SK-N-SH (cell line): ENCODE measurements around the gene EXD2. TPM values are rescaled to one million over a fixed set of nuclear protein-coding genes. Genes with fewer than 3 reads are reported as not detected.
A peak's percentile ranks its signal among the peaks of the same experiment; 100 is the strongest.

Experiments used
- CTCF ChIA-PET: fragments of 300-600, 350-600 bp; formaldehyde crosslinking; extraction: SDS; loops from one replicate; lab custom pipeline; 2021; lab: Yijun Ruan, JAX
- POLR2A ChIA-PET: fragments of 350-600 bp; sonication (Branson Sonifier 250); formaldehyde crosslinking; extraction: SDS; loops from one replicate; lab custom pipeline; 2020; ENCODE audit warnings: antibody characterized with exemption, inconsistent platforms; lab: Yijun Ruan, JAX
- DNase-seq: peaks from one replicate; pipeline ENCODE4 v3.0.0; 2012
- H2AFZ ChIP-seq: fragments of 200-600 bp; sonication (generic); 2 replicates; pipeline ENCODE4 v1.8.1; 2016; ENCODE audit warnings: antibody characterized with exemption, mild to moderate bottlenecking, low read depth
- H3F3A ChIP-seq: fragments of 200-600 bp; sonication (generic); replicated peaks from 2 replicates; pipeline ENCODE3; 2016; ENCODE audit warnings: antibody characterized with exemption, mild to moderate bottlenecking; ENCODE audit not compliant: insufficient read depth
- H3K27ac ChIP-seq, 2 experiments: fragments of 200-500 bp in 1 of 2; fragments of 200-600 bp in 1 of 2; sonication (Bioruptor generic) in 1 of 2; sonication (generic), shearing (Covaris generic) in 1 of 2; 2 replicates each; pipeline versions ENCODE4 v1.5.1 to v1.6.1; 2014 to 2016; ENCODE audit warnings: low read depth in 2 of 2, inconsistent platforms in 1 of 2, low read length in 1 of 2, mild to moderate bottlenecking in 1 of 2, mixed read lengths in 1 of 2
- H3K27me3 ChIP-seq: fragments of 200-600 bp; sonication (generic), shearing (Covaris generic); 2 replicates; pipeline ENCODE4 v1.6.1; 2016; ENCODE audit warnings: mixed run types; ENCODE audit not compliant: insufficient read depth
- H3K36me3 ChIP-seq, 2 experiments: fragments of 200-500 bp in 1 of 2; fragments of 200-600 bp in 1 of 2; sonication (Bioruptor generic) in 1 of 2; sonication (generic) in 1 of 2; replicated peaks in 1 of 2; 2 replicates each; pipeline versions ENCODE3 to v1.5.1; 2014 to 2016; ENCODE audit warnings: low read length in 1 of 2, mild to moderate bottlenecking in 1 of 2; ENCODE audit not compliant: insufficient read depth in 2 of 2, control insufficient read depth in 1 of 2
- H3K4me1 ChIP-seq, 2 experiments: fragments of 200-500 bp in 1 of 2; fragments of 200-600 bp in 1 of 2; sonication (Bioruptor generic) in 1 of 2; sonication (generic), shearing (Covaris generic) in 1 of 2; 2 replicates each; pipeline versions ENCODE4 v1.5.1 to v1.6.1; 2014 to 2016; ENCODE audit warnings: low read depth in 1 of 2, low read length in 1 of 2, mixed run types in 1 of 2; ENCODE audit not compliant: insufficient read depth in 2 of 2, control insufficient read depth in 1 of 2
- H3K4me2 ChIP-seq: fragments of 200-600 bp; sonication (generic), shearing (Covaris generic); 2 replicates; pipeline ENCODE4 v1.6.1; 2017; ENCODE audit warnings: mixed run types
- H3K4me3 ChIP-seq, 2 experiments: fragments of 200-500 bp in 1 of 2; fragments of 200-600 bp in 1 of 2; sonication (Bioruptor generic) in 1 of 2; sonication (generic), shearing (Covaris generic) in 1 of 2; 2 replicates each; pipeline versions ENCODE4 v1.5.1 to v1.8.1; 2014 to 2016; ENCODE audit warnings: low read depth in 2 of 2, inconsistent platforms in 1 of 2, low read length in 1 of 2, mild to moderate bottlenecking in 1 of 2, mixed read lengths in 1 of 2, moderate library complexity in 1 of 2
- H3K79me2 ChIP-seq: fragments of 200-600 bp; sonication (generic); 2 replicates; pipeline ENCODE4 v1.8.1; 2017; ENCODE audit warnings: mild to moderate bottlenecking; ENCODE audit not compliant: insufficient read depth
- H3K9ac ChIP-seq: fragments of 200-600 bp; sonication (generic); 2 replicates; pipeline ENCODE4 v1.6.1; 2017; ENCODE audit warnings: mixed run types
- H3K9me2 ChIP-seq: fragments of 200-600 bp; sonication (generic); 2 replicates; pipeline ENCODE4 v1.6.1; 2017; ENCODE audit warnings: mixed run types
- H3K9me3 ChIP-seq: fragments of 200-600 bp; sonication (generic); 2 replicates; pipeline ENCODE4 v1.6.1; 2017; ENCODE audit warnings: mixed run types, mild to moderate bottlenecking, moderate library complexity
- H4K20me1 ChIP-seq: fragments of 200-600 bp; sonication (generic); 2 replicates; pipeline ENCODE4 v1.6.1; 2017; ENCODE audit warnings: mild to moderate bottlenecking, mixed run types; ENCODE audit not compliant: insufficient read depth
- CHD2 ChIP-seq: fragments of 150-350 bp; IDR thresholded peaks from 2 replicates; pipeline ENCODE4 v1.6.1; 2018; ENCODE audit warnings: low read length; ENCODE audit not compliant: partially characterized antibody
- ELF1 ChIP-seq: IDR thresholded peaks from 2 replicates; pipeline ENCODE4 v1.4.0; 2012
- EZH2phosphoT487 ChIP-seq: fragments of 200-600 bp; sonication (generic); IDR thresholded peaks from 2 replicates; pipeline ENCODE4 v1.6.1; 2017; ENCODE audit warnings: low read depth, mixed run types, mild to moderate bottlenecking, antibody characterized with exemption, moderate library complexity, borderline replicate concordance
- FOSL2 ChIP-seq: IDR thresholded peaks from 2 replicates; pipeline ENCODE4 v1.4.0; 2012; ENCODE audit warnings: low read depth, mild to moderate bottlenecking, moderate library complexity, borderline replicate concordance
- FOXJ3 ChIP-seq: sonication (generic); formaldehyde crosslinking; IDR thresholded peaks from 2 replicates; pipeline ENCODE4 v1.5.1; 2020; ENCODE audit warnings: mild to moderate bottlenecking, missing genetic modification reagents
- JUND ChIP-seq: IDR thresholded peaks from 2 replicates; pipeline ENCODE4 v1.4.0; 2012
- MEF2A ChIP-seq: IDR thresholded peaks from 2 replicates; pipeline ENCODE4 v1.4.0; 2012; ENCODE audit warnings: low read depth, borderline replicate concordance
- MXI1 ChIP-seq: IDR thresholded peaks from 2 replicates; pipeline ENCODE4 v1.6.1; 2012; ENCODE audit warnings: mild to moderate bottlenecking, low read depth, low read length, improper control_type of control experiment
- NFIC ChIP-seq: IDR thresholded peaks from 2 replicates; pipeline ENCODE4 v1.4.0; 2012; ENCODE audit warnings: borderline replicate concordance
- NRF1 ChIP-seq: IDR thresholded peaks from 2 replicates; pipeline ENCODE4 v1.6.1; 2012; ENCODE audit warnings: low read depth, mild to moderate bottlenecking, low read length
- POLR2AphosphoS5 ChIP-seq: IDR thresholded peaks from 2 replicates; pipeline ENCODE4 v1.6.1; 2012; ENCODE audit warnings: low read depth, low read length
- RCOR1 ChIP-seq: fragments of 150-350 bp; IDR thresholded peaks from 2 replicates; pipeline ENCODE4 v1.6.1; 2017; ENCODE audit warnings: antibody characterized with exemption, low read length
- RFX5 ChIP-seq: IDR thresholded peaks from 2 replicates; pipeline ENCODE4 v1.6.1; 2012; ENCODE audit warnings: mild to moderate bottlenecking, improper control_type of control experiment, low read length
- SIN3A ChIP-seq: IDR thresholded peaks from 2 replicates; pipeline ENCODE4 v1.6.1; 2012; ENCODE audit warnings: low read depth, mild to moderate bottlenecking, low read length, moderate library complexity, borderline replicate concordance
- TAF1 ChIP-seq: IDR thresholded peaks from 2 replicates; pipeline ENCODE4 v1.6.1; 2012; ENCODE audit warnings: low read depth, mild to moderate bottlenecking, low read length, moderate library complexity, borderline replicate concordance
- TCF12 ChIP-seq: IDR thresholded peaks from 2 replicates; pipeline ENCODE4 v1.4.0; 2012
- TEAD4 ChIP-seq: IDR thresholded peaks from 2 replicates; pipeline ENCODE4 v1.4.0; 2012; ENCODE audit warnings: mild to moderate bottlenecking, borderline replicate concordance; ENCODE audit not compliant: insufficient read depth
- YY1 ChIP-seq: IDR thresholded peaks from 2 replicates; pipeline ENCODE4 v1.4.0; 2012; ENCODE audit warnings: low read depth, mild to moderate bottlenecking
- WGBS: methylation state at CpG from one replicate; pipeline ENCODE4 v1.1.6; 2017; ENCODE audit warnings: low lambda C conversion rate; 5-methylcytosine and 5-hydroxymethylcytosine counted together
- polyA plus RNA-seq, 3 experiments: library from polyadenylated mRNA; depleted of rRNA; stranded (reverse); fragments of >200 nt; gene quantifications; 2 replicates each; pipeline ENCODE4 v1.2.3, GENCODE V29; 2012
- TF ChIP-seq, protein P1 (sequence below): IDR thresholded peaks from 2 replicates; pipeline ENCODE4; 2012
- TF ChIP-seq, protein P2 (sequence below): IDR thresholded peaks from 2 replicates; pipeline ENCODE4 v1.6.1; 2012; ENCODE audit warnings: mild to moderate bottlenecking, low read depth, low read length, moderate library complexity
- TF ChIP-seq, protein P3 (sequence below): IDR thresholded peaks from 2 replicates; pipeline ENCODE4 v1.4.0; 2012; ENCODE audit warnings: low read depth, borderline replicate concordance
- TF ChIP-seq, protein P4 (sequence below): fragments of 200-600 bp; sonication (generic); IDR thresholded peaks from 2 replicates; pipeline ENCODE4 v1.6.1; 2017; ENCODE audit warnings: antibody characterized with exemption, mild to moderate bottlenecking, moderate library complexity
- TF ChIP-seq, protein P5 (sequence below): IDR thresholded peaks from 2 replicates; pipeline ENCODE4 v1.4.0; 2012; ENCODE audit warnings: low read depth, borderline replicate concordance

Gene EXD2
- polyA plus RNA-seq, 1 of the 3 experiments (the other 2 are of a cell fraction) = 15.1 TPM

DNA sequence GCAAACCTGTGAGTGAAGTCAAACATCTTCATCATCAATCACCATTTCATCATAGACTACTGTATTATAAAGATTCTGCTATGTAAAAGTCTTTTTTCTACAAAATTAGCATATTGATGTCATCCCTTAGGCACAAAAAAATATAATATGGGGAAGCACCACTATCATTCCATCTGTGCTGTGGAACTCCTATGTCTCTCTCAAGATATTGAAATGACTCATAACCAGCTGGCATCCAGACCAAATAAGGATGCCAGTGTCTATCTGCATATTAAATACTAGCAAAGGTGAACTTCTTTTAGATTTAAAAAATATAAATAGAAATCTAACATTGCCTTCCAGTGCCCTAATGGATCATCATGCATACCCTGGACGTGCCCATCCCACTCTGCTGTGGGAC is 20.5 kb upstream of the EXD2 start (continued):
- TF ChIP-seq, protein P1, sequence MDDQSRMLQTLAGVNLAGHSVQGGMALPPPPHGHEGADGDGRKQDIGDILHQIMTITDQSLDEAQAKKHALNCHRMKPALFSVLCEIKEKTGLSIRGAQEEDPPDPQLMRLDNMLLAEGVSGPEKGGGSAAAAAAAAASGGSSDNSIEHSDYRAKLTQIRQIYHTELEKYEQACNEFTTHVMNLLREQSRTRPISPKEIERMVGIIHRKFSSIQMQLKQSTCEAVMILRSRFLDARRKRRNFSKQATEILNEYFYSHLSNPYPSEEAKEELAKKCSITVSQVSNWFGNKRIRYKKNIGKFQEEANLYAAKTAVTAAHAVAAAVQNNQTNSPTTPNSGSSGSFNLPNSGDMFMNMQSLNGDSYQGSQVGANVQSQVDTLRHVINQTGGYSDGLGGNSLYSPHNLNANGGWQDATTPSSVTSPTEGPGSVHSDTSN = peak; percentile 40; the same call in 1 of the 2 replicates
- TF ChIP-seq TAF1 (no peak), EZH2phosphoT487 (no peak), CHD2 (no peak)

DNA sequence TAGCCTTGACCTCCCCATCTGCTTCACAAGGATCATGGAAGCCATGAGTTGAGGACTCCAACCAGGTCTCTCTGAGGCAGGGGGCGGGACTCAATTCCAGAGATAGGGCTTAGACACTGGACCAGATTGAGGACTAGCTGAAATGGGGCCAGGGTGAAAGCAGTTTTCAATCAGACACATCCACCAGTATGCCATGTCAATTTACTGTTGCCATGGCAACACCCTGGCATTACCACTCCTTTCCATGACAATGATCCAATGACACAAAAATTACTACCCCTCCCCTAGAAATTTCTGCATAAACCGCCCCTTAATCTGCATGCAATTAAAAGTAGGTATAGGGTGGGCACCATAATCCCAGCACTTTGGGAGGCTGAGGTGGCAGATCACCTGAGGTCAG is 19.7 kb upstream of the EXD2 start:
- H4K20me1 ChIP-seq = no peaks in the 10 kb centered on the region
- H3K27me3 ChIP-seq = no peaks in the 10 kb centered on the region; the same call in 1 of the 2 replicates
- ChIA-PET POLR2A (no interaction called here), CTCF (no interaction called here)
- H3K9me3 ChIP-seq = no peaks in the 10 kb centered on the region
- no peak for DNase-seq
- no peaks in the 10 kb centered on the region for H3F3A ChIP-seq
- WGBS = 79% methylated on average over 2 of the region's 2 CpGs
- H3K79me2 ChIP-seq = no peaks in the 10 kb centered on the region
- H3K4me1 ChIP-seq = no peaks in the 10 kb centered on the region
- H3K4me2 ChIP-seq = no peak overlapping the region
- no peak for TF ChIP-seq NRF1
- TF ChIP-seq SIN3A = no peak
- TF ChIP-seq FOXJ3 (CRISPR knock-in tag) = no peak
- no peak for TF ChIP-seq EZH2phosphoT487
- TF ChIP-seq YY1 = no peak
- no peak for TF ChIP-seq MEF2A
- TF ChIP-seq, protein P2, sequence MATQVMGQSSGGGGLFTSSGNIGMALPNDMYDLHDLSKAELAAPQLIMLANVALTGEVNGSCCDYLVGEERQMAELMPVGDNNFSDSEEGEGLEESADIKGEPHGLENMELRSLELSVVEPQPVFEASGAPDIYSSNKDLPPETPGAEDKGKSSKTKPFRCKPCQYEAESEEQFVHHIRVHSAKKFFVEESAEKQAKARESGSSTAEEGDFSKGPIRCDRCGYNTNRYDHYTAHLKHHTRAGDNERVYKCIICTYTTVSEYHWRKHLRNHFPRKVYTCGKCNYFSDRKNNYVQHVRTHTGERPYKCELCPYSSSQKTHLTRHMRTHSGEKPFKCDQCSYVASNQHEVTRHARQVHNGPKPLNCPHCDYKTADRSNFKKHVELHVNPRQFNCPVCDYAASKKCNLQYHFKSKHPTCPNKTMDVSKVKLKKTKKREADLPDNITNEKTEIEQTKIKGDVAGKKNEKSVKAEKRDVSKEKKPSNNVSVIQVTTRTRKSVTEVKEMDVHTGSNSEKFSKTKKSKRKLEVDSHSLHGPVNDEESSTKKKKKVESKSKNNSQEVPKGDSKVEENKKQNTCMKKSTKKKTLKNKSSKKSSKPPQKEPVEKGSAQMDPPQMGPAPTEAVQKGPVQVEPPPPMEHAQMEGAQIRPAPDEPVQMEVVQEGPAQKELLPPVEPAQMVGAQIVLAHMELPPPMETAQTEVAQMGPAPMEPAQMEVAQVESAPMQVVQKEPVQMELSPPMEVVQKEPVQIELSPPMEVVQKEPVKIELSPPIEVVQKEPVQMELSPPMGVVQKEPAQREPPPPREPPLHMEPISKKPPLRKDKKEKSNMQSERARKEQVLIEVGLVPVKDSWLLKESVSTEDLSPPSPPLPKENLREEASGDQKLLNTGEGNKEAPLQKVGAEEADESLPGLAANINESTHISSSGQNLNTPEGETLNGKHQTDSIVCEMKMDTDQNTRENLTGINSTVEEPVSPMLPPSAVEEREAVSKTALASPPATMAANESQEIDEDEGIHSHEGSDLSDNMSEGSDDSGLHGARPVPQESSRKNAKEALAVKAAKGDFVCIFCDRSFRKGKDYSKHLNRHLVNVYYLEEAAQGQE = no peak
- TF ChIP-seq RFX5 = no peak
- TF ChIP-seq, protein P3, sequence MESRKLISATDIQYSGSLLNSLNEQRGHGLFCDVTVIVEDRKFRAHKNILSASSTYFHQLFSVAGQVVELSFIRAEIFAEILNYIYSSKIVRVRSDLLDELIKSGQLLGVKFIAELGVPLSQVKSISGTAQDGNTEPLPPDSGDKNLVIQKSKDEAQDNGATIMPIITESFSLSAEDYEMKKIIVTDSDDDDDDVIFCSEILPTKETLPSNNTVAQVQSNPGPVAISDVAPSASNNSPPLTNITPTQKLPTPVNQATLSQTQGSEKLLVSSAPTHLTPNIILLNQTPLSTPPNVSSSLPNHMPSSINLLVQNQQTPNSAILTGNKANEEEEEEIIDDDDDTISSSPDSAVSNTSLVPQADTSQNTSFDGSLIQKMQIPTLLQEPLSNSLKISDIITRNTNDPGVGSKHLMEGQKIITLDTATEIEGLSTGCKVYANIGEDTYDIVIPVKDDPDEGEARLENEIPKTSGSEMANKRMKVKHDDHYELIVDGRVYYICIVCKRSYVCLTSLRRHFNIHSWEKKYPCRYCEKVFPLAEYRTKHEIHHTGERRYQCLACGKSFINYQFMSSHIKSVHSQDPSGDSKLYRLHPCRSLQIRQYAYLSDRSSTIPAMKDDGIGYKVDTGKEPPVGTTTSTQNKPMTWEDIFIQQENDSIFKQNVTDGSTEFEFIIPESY = no peak
- TF ChIP-seq MXI1 = no peak
- TF ChIP-seq, protein P4, sequence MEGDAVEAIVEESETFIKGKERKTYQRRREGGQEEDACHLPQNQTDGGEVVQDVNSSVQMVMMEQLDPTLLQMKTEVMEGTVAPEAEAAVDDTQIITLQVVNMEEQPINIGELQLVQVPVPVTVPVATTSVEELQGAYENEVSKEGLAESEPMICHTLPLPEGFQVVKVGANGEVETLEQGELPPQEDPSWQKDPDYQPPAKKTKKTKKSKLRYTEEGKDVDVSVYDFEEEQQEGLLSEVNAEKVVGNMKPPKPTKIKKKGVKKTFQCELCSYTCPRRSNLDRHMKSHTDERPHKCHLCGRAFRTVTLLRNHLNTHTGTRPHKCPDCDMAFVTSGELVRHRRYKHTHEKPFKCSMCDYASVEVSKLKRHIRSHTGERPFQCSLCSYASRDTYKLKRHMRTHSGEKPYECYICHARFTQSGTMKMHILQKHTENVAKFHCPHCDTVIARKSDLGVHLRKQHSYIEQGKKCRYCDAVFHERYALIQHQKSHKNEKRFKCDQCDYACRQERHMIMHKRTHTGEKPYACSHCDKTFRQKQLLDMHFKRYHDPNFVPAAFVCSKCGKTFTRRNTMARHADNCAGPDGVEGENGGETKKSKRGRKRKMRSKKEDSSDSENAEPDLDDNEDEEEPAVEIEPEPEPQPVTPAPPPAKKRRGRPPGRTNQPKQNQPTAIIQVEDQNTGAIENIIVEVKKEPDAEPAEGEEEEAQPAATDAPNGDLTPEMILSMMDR = no peak
- TF ChIP-seq, protein P5, sequence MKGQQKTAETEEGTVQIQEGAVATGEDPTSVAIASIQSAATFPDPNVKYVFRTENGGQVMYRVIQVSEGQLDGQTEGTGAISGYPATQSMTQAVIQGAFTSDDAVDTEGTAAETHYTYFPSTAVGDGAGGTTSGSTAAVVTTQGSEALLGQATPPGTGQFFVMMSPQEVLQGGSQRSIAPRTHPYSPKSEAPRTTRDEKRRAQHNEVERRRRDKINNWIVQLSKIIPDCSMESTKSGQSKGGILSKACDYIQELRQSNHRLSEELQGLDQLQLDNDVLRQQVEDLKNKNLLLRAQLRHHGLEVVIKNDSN = no peak
- no peak for TF ChIP-seq TCF12
- TF ChIP-seq TEAD4 = no peak
- no peak for TF ChIP-seq NFIC
- TF ChIP-seq POLR2AphosphoS5 = no peak
- no peak for TF ChIP-seq JUND
- no peak for TF ChIP-seq FOSL2
- no peak for TF ChIP-seq ELF1
- no peak for TF ChIP-seq RCOR1
- H3K9ac ChIP-seq = no peak overlapping the region
- no peak overlapping the region for H2AFZ ChIP-seq
- H3K36me3 ChIP-seq = no peaks in the 10 kb centered on the region
- H3K4me3 ChIP-seq = no peak overlapping the region
- H3K27ac ChIP-seq = no peak overlapping the region
- no peaks in the 10 kb centered on the region for H3K9me2 ChIP-seq
